Right atrium auricular region (tissue), 2 donors: ENCODE data around the gene EMILIN2. TPM values are rescaled to one million over a fixed set of nuclear protein-coding genes. Genes with fewer than 3 reads are reported as not detected.
A peak's percentile ranks its signal among the peaks of the same experiment; 100 is the strongest.

Experiments
- DNase-seq: peaks from one replicate; pipeline ENCODE4 v3.0.0-alpha.2; 2019; ENCODE audit warnings: low spot score
- H3K27ac ChIP-seq, 2 donors: fragments of 200-600 bp; sonication (generic); 1 replicate in 1 of 2; 2 replicates in 1 of 2; pipeline ENCODE4 v1.5.1; 2016 to 2019
- H3K27me3 ChIP-seq, 2 donors: fragments of 200-600 bp; sonication (generic); one replicate each; pipeline versions ENCODE4 v1.5.1 to v1.6.0; 2017 to 2019
- H3K36me3 ChIP-seq: fragments of 200-600 bp; sonication (generic); one replicate; pipeline ENCODE4 v1.5.1; 2016
- H3K4me1 ChIP-seq, 2 donors: fragments of 200-600 bp; sonication (generic); one replicate each; pipeline versions ENCODE4 v1.5.1 to v1.6.0; 2017 to 2019
- H3K4me3 ChIP-seq, 2 donors: fragments of 200-600 bp; sonication (generic); 1 replicate in 1 of 2; 2 replicates in 1 of 2; pipeline ENCODE4 v1.5.1; 2017 to 2019; ENCODE audit warnings: mild to moderate bottlenecking in 1 of 2, moderate library complexity in 1 of 2
- H3K9me3 ChIP-seq, 2 donors: fragments of 200-600 bp; sonication (generic); one replicate each; pipeline ENCODE4 v1.5.1; 2019
- CTCF ChIP-seq, 2 donors: fragments of 200-600 bp; sonication (generic); IDR thresholded peaks; one replicate each; pipeline ENCODE4 v1.5.1; 2019; ENCODE audit warnings: antibody characterized with exemption in 2 of 2
- total RNA-seq, 2 donors: library from RNA; depleted of rRNA; stranded (reverse); fragments of >200 nt; gene quantifications; one replicate each; pipeline ENCODE4 v1.1.0, GENCODE V29; 2016

The EMILIN2 gene
- total RNA-seq, 2 donors from 2014 or later = 6.9 to 13.2 TPM

DNA sequence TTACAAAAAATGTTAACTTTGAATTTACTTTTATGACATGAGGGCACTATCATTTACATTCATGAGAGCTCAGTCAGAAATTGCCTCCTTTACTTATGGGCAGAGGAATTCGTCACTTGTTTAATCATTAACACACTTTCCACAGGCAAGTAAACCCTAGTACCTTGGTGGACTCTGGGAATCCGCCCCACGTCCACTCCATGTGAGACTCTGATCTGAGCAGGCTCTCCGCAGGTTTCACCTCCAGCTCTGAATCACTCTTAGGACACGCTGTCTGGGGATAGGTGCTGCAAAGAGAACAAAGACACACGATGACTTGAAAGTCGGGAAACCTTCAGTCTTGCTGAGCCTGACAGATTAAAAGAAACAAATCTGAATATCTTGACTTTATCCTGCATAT, 92.5 kb downstream of the EMILIN2 start:
- Histone ChIP-seq H3K36me3 (peaks cover 14% of the 10 kb centered on the region), H3K4me3 (no peak overlapping the region), H3K27me3 (no peaks in the 10 kb centered on the region), H3K4me1 (no peaks in the 10 kb centered on the region), H3K9me3 (no peaks in the 10 kb centered on the region), H3K27ac (no peak overlapping the region)
- DNase-seq = no peak
- TF ChIP-seq CTCF (IDR thresholded peaks at IDR 0.05) = no peak

DNA sequence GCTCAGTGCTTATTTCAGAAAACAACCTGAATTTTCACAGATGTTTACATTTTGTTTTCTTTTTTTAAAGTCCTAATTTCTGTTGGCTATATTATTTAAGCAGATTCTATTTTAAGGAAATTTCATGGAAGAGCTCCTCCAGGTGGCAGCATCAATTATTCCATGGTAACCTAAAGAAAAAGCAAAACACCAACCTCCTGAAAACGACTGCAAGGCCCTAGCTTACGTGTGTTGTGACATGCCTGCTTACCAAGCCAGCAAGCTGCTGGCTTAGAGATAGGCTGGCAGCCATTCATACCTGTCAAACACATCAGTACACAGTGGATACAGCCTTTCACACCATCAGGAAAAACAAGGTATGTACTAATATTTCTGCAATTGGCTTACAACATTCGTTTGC, 101.2 kb downstream of the EMILIN2 start:
- TF ChIP-seq CTCF (IDR thresholded peaks at IDR 0.05) = peak in 1 of 2 donors; percentile 48
- Histone ChIP-seq H3K36me3 (peaks cover 10% of the 10 kb centered on the region), H3K9me3 (no peaks in the 10 kb centered on the region), H3K27ac (no peak overlapping the region), H3K27me3 (no peaks in the 10 kb centered on the region), H3K4me1 (no peaks in the 10 kb centered on the region), H3K4me3 (no peak overlapping the region)
- no peak for DNase-seq

DNA sequence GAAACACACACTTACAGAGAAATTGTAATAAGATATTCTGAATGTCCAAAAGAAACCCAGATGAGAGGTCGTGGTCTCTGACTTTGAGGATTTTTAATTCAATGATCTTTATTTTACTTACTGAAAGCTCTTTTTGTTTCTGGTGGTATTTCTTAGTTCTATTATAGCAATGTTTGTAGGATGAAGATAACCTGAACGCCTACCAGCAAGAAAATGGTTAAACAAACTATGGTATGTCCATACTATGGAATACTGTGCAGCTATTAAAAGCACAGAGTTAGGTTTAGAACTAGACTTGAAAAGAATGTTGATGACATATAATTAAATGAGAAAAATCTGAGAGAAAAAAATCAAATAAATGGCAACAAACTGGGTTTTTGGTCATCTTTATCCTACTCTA, 105.8 kb downstream of the EMILIN2 start:
- TF ChIP-seq CTCF (IDR thresholded peaks at IDR 0.05) = no peak
- Histone ChIP-seq H3K27me3 (no peaks in the 10 kb centered on the region), H3K36me3 (peaks cover 17% of the 10 kb centered on the region), H3K27ac (no peak overlapping the region), H3K4me1 (no peaks in the 10 kb centered on the region), H3K4me3 (no peak overlapping the region), H3K9me3 (no peaks in the 10 kb centered on the region)
- no peak for DNase-seq

- Histone ChIP-seq H3K4me1 (peaks cover 0 to 8% of the 10 kb centered on the region in 2 donors), H3K9me3 (no peaks in the 10 kb centered on the region), H3K36me3 (peaks cover 17% of the 10 kb centered on the region), H3K4me3 (no peak overlapping the region), H3K27ac (no peak overlapping the region), H3K27me3 (no peaks in the 10 kb centered on the region)
- DNase-seq = no peak
- TF ChIP-seq CTCF (IDR thresholded peaks at IDR 0.05) = no peak
Observed at GRCh38 chr18:2953935-2954653, 107.3 kb downstream of the EMILIN2 start.

GRCh38 chr18:2954869-2955645, 108.3 kb downstream of the EMILIN2 start:
- Histone ChIP-seq H3K27ac (no peak overlapping the region), H3K36me3 (peaks cover 17% of the 10 kb centered on the region), H3K27me3 (no peaks in the 10 kb centered on the region), H3K4me3 (no peak overlapping the region), H3K4me1 (peaks cover 0 to 17% of the 10 kb centered on the region in 2 donors), H3K9me3 (no peaks in the 10 kb centered on the region)
- no peak for TF ChIP-seq CTCF (IDR thresholded peaks at IDR 0.05)
- DNase-seq = no peak
